Activated effector memory CD4-positive, alpha-beta T cell treated with Interleukin-2 at 50 U/mL for 16 hours (primary cell): ENCODE data around the gene MYO9A.

Experiments
- DNase-seq: peaks from one replicate; pipeline ENCODE4 v3.0.0-alpha.2; 2020

Gene MYO9A

GRCh38 chr15:71777216-71777943 lies 340.6 kb downstream of the MYO9A start:
- no peak for DNase-seq

GRCh38 chr15:71776304-71776703 lies 341.6 kb downstream of the MYO9A start:
- no peak for DNase-seq

- no peak for DNase-seq
Observed at GRCh38 chr15:71775856-71776255, 342.1 kb downstream of the MYO9A start.

- DNase-seq, result no peak
Observed at GRCh38 chr15:71773206-71773859, 344.6 kb downstream of the MYO9A start.
